ENCODE data around the gene DBR1. TPM values are rescaled to one million over a fixed set of nuclear protein-coding genes. Genes with fewer than 3 reads are reported as not detected.

DBR1 gene
- 10 to 100 TPM in 1 of 4 donors, 1 to 10 TPM in 3; 6.5 to 22.2 (median 6.6) TPM for total RNA-seq

DNA sequence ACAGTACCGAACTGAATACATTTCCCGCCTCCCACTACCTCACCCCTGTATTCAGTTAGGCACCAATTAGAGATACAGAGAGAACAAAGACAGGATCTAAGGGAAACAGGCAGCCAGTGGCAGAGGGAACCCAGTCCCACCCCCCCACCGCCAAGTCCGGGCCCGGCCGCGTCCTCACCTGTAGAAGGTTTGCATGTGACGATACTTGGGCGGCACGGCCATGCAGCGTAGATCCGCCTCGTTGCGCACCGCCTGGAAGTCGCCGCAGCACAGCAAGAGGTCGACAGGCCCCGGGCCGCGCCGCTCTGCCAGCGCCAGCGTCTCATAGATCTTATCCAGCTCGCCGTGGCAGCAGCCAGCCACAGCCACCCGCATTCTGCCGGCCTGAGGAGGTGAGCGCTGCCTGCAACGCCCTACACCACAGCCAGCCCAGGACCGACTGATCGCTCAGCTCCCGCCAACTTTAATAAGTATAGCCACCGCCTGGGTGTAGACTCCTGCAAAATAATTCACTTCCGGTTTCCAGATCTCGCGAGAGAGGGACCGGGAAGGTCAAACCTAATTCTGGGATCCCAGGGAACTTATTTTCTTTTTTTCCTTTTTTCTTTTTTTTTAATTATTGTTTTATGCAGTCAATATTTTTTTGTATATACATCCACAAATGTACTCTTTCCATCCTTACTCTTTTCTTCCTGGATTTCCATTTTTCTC is at the start of gene DBR1:
TSS of gene DBR1 (minus strand) at position 501 of the 711 bp plus-strand sequence. CDS start at position 375, 126 bp downstream.
- Histone ChIP-seq H3K9me3 (no peaks in the 10 kb centered on the region), H3K27me3 (no peaks in the 10 kb centered on the region), H3K36me3 (peaks cover 0 to 4% of the 10 kb centered on the region in 2 donors), H3K27ac (peak within 1 kb of the TSS; percentile 78 to 83 (median 82)), H3K4me3 (peak within 1 kb of the TSS; percentile 66 to 99 (median 83)), H3K4me1 (peaks cover 5 to 8% of the 10 kb centered on the region in 2 donors)
- peak; percentile 65 to 66 for DNase-seq
- TF ChIP-seq CTCF (IDR thresholded peaks at IDR 0.05 in 4 of 5, conservative IDR thresholded peaks at IDR 0.05 in 1 of 5) (no peak), POLR2A (IDR thresholded peaks at IDR 0.05) (peak; percentile 50 to 71)
- ATAC-seq, result peak; percentile 92 to 94
- in situ Hi-C loops (cut with MboI; ENCODE audit: low sequenced_read_pairs in 4 of 4) (loop anchor here in 1 of 4 donors (25.0 kb wide), 1 partner anchor 163 kb away; the partner anchor contains the start of genes MRAS and NME9), intact Hi-C loops (cut with DNase I; ENCODE audit: low total_unique reads) (loop anchor here (1.0 kb wide), 1 partner anchor 13 kb away; the partner anchor contains the start of gene ARMC8)

- no peak for ATAC-seq
- H3K27ac ChIP-seq, result no peak overlapping the region
These were observed 48.2 kb upstream of the DBR1 start for GRCh38 chr3:138222942-138223287.

GRCh38 chr3:138222131-138222941 is 47.6 kb upstream of the DBR1 start:
- intact Hi-C loops (cut with DNase I; ENCODE audit: low total_unique reads), result no loop called here
- H3K27me3 ChIP-seq, result no peaks in the 10 kb centered on the region
- H3K4me1 ChIP-seq, result peaks cover 16 to 17% of the 10 kb centered on the region in 2 donors
- DNase-seq (no peak), ATAC-seq (no peak)
- no peak overlapping the region for H3K27ac ChIP-seq
- TF ChIP-seq POLR2A (IDR thresholded peaks at IDR 0.05) (no peak), CTCF (IDR thresholded peaks at IDR 0.05 in 4 of 5, conservative IDR thresholded peaks at IDR 0.05 in 1 of 5) (no peak)
- no peaks in the 10 kb centered on the region for H3K9me3 ChIP-seq
- no peak overlapping the region for H3K4me3 ChIP-seq
- in situ Hi-C loops (cut with MboI; ENCODE audit: low sequenced_read_pairs in 4 of 4), result no loop called here
- H3K36me3 ChIP-seq, result peaks cover 0 to 48% of the 10 kb centered on the region in 2 donors

More at GRCh38 chr3:138222942-138223287, 48.2 kb upstream of the DBR1 start:
- Histone ChIP-seq H3K4me1 (peaks cover 15 to 16% of the 10 kb centered on the region in 2 donors), H3K36me3 (peaks cover 0 to 49% of the 10 kb centered on the region in 2 donors), H3K9me3 (no peaks in the 10 kb centered on the region), H3K4me3 (no peak overlapping the region), H3K27me3 (no peaks in the 10 kb centered on the region)
- TF ChIP-seq CTCF (IDR thresholded peaks at IDR 0.05 in 4 of 5, conservative IDR thresholded peaks at IDR 0.05 in 1 of 5) (no peak), POLR2A (IDR thresholded peaks at IDR 0.05) (no peak)
- DNase-seq, result no peak
- intact Hi-C loops (cut with DNase I; ENCODE audit: low total_unique reads), result no loop called here
- in situ Hi-C loops (cut with MboI; ENCODE audit: low sequenced_read_pairs in 4 of 4), result no loop called here

DNA sequence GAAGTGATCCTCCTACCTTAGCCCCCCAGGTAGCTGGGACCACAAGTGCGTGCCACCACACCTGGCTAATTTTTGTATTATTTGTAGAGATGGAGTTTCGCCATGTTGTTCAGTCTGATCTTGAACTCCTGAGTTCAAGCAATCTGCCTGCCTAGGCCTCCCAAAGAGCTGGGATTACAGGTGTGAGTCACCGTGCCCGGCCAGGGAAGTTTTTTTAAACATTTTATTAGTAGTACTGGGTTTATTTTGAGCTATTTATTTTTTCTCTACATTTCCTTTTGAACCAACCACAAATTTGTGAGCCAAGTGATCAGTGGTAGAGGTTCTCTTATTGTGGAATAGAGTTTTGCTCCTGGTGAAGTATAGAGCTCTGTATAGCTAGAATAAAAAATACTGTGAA is 46.1 kb upstream of the DBR1 start:
- intact Hi-C loops (cut with DNase I; ENCODE audit: low total_unique reads), result no loop called here
- no peak for TF ChIP-seq CTCF (IDR thresholded peaks at IDR 0.05 in 4 of 5, conservative IDR thresholded peaks at IDR 0.05 in 1 of 5)
- in situ Hi-C loops (cut with MboI; ENCODE audit: low sequenced_read_pairs in 4 of 4), result no loop called here
- ATAC-seq (no peak), DNase-seq (no peak)
- Histone ChIP-seq H3K4me1 (peaks cover 16 to 17% of the 10 kb centered on the region in 2 donors), H3K36me3 (peaks cover 0 to 38% of the 10 kb centered on the region in 2 donors), H3K4me3 (no peak overlapping the region), H3K27me3 (no peaks in the 10 kb centered on the region), H3K9me3 (no peaks in the 10 kb centered on the region), H3K27ac (no peak overlapping the region)
